ENCODE measurements around the gene TSPAN14. TPM values are rescaled to one million over a fixed set of nuclear protein-coding genes. Genes with fewer than 3 reads are reported as not detected.

The TSPAN14 gene
- polyA plus RNA-seq, 12 donors, result 30.9 to 65.8 (median 43.8) TPM; not detected in 1

DNA sequence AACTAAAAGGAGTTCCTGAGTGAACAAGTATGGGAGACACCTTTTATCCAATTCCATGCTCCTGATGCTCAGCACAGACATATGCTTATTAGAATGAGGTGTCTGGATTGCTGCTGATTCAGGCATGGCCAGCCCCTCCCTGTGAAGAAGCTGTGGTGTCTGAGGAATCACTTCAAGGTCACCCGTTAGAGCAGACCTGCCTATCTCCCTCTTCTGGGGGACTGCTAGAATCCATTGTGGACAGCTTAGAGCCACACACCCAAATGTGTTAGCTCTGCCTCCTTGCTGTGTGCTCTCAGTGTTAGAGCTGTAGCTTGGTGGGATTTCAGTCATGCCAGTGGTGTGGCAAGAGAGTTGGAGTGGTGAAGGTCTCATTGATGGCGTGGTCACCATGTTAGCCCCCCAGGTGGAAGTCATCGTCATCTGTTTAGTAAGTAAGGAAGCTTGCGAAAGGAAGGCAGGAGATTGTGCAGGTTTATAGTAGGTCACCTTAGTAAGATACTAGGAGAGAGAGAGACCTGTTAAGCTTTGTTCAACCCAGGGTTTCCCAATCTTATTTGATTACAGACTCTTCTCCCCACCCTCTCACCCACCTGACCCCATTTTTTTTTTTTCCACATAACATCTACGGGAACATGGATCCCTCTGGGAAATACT, 32.9 kb upstream of the TSPAN14 start:
- DNase-seq, result no peak

- no peak for DNase-seq
Measured at GRCh38 chr10:80421707-80422536, 32.2 kb upstream of the TSPAN14 start.

DNA sequence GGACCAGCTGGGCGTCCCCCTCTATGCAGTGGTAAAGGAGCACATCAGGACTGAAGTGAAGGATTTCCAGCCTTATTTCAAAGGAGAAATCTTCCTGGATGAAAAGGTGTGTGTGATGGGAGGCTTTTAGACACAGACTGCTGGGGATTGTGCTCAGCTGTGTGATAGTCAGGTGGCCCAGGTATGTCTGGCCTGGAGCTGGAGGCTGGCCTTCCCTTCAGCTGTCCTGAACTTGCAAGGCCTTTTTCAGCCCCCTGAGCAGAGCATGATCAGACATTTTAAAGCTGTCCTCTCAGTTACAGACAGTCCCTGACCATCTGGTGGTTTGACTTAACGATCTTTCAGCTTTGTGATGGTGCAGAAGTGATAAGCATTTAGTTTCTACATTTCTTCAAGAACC, 28.2 kb upstream of the TSPAN14 start:
- DNase-seq, result no peak

DNA sequence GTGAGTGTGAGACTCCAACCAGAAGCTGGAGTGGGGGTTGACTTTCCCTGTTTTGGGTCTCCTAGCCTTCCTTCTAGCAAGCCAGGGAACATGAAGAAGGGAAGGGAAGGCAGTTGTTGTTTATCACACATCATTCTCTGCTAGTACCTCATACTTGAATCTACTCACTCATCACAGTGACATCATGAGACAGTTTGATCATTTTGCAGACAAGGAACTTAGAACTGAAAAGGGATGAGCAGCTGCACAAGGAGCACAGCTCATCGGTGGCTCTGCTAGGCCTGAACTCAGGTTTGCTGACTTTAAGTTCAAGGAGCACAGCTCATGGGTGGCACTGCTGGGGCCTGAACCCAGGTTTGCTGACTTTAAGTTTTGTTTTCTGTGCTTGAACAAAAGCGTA, 26.6 kb upstream of the TSPAN14 start:
- no peak for DNase-seq

GRCh38 chr10:80429521-80429973, 24.6 kb upstream of the TSPAN14 start:
- no peak for DNase-seq

DNA sequence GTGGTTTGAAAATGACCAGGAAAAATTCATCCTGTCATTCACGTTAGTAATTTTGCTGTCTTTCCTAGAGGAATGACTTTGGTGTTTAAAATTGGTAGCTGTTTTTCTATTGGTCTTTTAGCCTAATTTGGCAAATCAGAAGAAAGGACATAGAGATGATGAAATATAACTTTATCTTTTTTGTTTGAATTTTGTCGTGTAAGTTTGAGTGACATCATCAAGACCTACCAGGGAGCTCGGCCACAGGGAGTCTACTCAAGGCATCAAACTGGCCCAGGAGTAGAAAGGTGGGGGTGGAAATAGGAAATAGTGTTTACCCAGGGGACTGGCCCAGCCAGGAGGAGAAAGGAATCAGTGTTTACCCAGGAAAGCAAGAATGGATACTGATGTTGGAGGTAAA, 21.0 kb upstream of the TSPAN14 start:
- no peak for DNase-seq

GRCh38 chr10:80436446-80437098, 17.5 kb upstream of the TSPAN14 start:
- DNase-seq, result no peak

GRCh38 chr10:80437227-80437626, 16.9 kb upstream of the TSPAN14 start:
- DNase-seq, result no peak

DNA sequence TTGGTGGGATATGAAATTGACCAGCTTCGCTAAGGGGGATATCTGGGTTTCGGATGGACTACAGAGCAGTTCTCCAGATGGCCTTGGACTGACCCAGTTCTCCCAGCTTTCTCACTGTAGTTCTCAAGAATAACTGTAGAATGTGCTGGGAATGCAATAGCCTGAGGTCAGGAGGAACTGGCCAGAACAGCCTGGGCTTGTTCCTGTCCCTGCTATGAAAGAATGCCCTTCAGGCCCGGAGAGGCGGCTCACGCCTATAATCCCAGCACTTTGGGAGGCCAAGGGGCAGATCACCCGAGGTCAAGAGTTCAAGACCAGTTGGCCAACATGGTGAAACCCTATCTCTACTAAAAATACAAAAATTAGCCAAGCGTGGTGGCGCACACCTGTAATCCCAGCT, 12.3 kb upstream of the TSPAN14 start:
- DNase-seq, result no peak

- no peak for DNase-seq
Measured at GRCh38 chr10:80442879-80443278, 11.2 kb upstream of the TSPAN14 start.

DNA sequence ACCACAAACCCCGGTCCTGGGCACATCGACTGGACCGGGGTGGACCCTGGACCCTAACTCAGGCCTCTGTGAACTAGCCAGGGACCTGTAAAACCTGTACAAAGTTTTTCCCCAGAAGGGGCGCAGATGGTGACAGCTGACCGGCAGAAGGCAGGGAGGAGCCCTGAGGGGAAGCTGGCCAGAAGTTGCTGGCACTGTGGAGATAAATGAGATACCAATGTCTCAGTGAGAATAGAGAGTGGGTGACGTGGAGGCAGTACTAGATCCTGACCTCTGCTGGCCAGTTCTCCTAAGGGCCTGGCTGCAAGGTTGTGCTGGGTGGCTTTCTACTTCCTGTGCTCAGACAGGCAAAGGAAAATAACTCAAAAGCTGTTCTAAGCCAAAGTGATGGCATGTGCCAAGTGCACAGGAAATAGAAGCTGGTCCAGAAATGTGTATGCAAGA, 10.6 kb upstream of the TSPAN14 start:
- no peak for DNase-seq

DNA sequence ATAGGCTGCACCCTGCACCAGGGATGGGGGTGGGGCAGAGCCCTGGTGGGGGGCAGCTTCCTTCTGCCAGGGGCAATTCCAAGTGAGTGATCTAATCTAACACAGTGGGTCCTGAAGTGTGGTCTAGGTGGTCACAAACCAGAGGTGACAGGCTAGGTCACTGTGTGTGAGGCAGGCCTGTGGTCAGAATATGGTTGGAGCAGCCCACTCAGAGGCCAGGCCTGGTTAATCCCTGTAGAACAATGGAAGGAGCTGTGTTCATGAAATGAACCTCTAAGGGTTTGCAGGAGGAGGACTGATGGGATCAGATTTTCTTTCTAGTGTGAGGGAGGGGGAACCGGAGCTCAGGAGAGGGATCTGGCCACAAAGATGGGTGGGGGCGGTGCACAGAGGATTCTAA, 10.0 kb upstream of the TSPAN14 start:
- DNase-seq, result no peak

- DNase-seq, result no peak
Measured at GRCh38 chr10:80444646-80445319, 9.3 kb upstream of the TSPAN14 start.

- DNase-seq, result no peak
Measured at GRCh38 chr10:80447436-80448190, 6.5 kb upstream of the TSPAN14 start.

- DNase-seq, result no peak
Measured at GRCh38 chr10:80448209-80448942, 5.7 kb upstream of the TSPAN14 start.

DNA sequence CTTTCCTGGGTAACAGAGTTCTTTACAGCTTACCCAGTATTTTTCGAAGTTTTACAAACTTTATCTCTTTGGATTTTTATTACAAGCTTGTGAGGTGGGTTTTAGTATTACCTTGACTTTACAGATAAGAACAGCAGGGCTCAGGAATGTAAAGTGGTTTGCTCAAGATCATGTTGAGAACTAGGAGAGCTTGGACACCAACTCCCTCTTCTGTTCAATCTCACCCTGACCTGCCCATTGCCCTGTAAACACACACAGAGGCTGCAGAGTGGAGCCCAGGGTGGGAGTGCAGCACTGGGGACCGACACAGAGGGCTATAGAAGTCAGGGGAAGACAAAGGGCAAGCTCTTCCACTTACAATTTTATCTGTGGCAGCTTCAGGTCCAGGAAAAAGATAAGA, 4.6 kb upstream of the TSPAN14 start:
- no peak for DNase-seq

GRCh38 chr10:80451132-80451531, 3.0 kb upstream of the TSPAN14 start:
- DNase-seq, result no peak

DNA sequence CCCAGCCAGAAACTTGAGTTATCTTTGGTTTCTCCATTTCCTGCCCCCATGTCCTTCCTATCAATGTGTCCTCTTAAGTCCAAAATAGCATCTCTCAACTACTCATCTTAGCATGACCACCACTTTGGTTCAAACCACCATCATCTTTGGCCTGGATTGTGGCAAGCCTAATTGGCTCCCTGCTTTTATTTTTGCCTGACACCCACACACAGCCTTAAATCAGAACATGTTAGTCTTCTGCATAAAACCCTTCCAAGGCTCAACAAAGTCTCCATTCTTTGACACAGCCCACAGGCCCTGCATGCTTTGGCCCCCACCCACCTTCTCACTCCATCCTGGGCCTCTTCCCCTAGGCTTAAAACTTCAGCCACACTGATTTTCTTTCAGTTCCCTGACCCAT, 2.0 kb upstream of the TSPAN14 start:
- no peak for DNase-seq

DNA sequence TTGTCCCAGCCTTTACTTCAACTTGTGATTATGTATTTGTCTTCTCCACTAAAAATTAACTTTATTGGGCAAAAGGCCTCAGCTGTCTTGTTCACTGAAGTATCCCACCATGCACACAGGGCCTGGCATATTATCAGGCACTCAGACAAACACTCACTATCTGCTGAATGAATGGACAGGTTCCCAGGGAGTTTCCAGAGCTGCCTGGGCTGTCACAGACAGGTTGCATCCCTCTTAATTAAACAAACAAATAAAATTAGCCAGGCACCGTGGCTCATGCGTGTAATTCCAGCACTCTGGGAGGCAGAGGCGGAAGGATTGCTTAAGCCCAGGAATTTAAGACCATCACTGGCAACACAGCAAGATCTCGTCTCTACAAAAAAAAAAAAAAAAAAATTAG, 1.5 kb upstream of the TSPAN14 start:
- no peak for DNase-seq

DNA sequence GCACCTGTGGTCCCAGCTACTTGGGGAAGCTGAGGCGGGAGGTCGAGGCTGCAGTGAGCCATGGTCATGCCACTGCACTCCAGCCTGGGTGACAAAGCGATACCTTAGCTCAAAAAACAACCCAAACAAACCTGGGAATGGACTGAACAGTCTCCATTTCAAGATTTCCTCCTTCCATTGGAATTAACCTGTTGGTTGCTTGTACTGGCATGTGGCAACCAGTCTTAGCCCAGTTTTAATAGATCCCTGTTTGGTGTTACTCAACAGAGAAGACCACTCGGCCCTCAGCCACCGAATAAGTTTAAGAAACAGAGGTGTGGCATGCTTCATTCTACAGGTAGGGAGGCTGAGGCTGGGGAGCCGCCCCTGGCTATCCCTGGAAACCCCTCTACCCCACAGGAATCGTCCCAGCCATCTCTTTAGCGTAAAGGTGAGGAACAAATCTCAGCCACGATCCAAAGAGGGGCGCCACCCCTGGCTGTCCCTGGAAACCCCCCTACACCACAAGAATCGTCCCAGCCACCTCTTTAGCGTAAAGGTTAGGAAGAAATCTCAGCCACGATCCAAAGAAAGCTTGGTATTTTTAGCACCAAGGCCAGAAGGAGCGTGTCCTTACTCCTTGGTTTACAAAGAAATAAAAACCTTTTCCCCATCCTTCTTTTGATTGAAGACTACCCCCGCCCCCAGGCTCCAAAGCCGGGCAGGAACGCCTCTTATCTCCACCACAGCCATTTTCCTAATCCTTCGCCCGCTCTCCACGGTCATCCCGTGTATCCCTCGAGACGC, 861 bp upstream of the TSPAN14 start:
- DNase-seq, result no peak
